ENCODE results near the gene PYHIN1. TPM values are rescaled to one million over a fixed set of nuclear protein-coding genes. Genes with fewer than 3 reads are reported as not detected.

The PYHIN1 gene
- total RNA-seq = 1 to 10 TPM in 1 of 2 donors, under 1 TPM in 1; 0.95 to 2.4 TPM
- under 1 TPM; 0.43 to 0.94 TPM for polyA plus RNA-seq
- long read RNA-seq, donor 1 = 0 reads
- long read RNA-seq, donor 2 = 0 reads
- long read RNA-seq, donor 3 = 0 reads
- long read RNA-seq, donor 4 = 0 reads
- long read RNA-seq, donor 5 = 0 reads

DNA sequence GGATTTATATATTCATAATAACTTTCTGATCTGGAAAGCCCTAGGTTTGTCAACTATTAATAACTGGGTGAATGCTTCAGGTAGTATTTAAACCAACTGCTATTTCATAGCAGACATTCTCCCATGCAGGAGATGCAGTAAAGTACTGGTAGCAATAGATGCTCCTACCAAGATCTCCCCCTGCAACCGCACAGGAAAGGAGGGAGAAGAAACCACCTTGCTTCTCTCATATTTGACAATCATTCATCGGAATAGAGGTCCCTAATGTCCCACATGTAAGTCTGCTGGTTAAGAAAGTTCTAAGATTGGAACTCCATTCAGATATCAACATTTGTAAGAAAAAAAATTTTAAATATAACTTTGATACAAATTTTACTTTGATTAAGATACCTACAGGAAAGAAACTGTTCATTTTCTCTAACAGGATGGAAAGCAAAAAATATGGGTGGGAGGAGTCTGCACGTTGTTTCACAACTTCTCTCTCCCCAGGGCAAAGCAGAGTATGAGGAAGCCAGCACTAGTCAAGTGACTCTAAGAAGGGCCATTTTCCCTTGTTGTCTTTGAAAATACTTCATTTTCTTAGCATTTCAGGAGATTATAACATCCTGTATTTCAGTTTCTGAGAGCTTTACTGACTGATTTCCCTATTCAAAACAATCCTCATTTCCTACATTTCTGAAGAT, at the start of gene PYHIN1:
Gene PYHIN1, plus strand, starts transcription at position 498 of the 683 bp plus-strand sequence. CDS start 5,359 bp downstream, outside the sequence.
- DNase-seq = no peak
- H3K27me3 ChIP-seq (ENCODE audit: control insufficient read depth in 3 of 3, insufficient read depth in 3 of 3, low read length in 2 of 3) = no peaks in the 10 kb centered on the region
- TF ChIP-seq, protein P1, sequence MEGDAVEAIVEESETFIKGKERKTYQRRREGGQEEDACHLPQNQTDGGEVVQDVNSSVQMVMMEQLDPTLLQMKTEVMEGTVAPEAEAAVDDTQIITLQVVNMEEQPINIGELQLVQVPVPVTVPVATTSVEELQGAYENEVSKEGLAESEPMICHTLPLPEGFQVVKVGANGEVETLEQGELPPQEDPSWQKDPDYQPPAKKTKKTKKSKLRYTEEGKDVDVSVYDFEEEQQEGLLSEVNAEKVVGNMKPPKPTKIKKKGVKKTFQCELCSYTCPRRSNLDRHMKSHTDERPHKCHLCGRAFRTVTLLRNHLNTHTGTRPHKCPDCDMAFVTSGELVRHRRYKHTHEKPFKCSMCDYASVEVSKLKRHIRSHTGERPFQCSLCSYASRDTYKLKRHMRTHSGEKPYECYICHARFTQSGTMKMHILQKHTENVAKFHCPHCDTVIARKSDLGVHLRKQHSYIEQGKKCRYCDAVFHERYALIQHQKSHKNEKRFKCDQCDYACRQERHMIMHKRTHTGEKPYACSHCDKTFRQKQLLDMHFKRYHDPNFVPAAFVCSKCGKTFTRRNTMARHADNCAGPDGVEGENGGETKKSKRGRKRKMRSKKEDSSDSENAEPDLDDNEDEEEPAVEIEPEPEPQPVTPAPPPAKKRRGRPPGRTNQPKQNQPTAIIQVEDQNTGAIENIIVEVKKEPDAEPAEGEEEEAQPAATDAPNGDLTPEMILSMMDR (IDR thresholded peaks at IDR 0.05; ENCODE audit: control extremely low read depth, extremely low read depth) = no peak
- H3K9ac ChIP-seq (ENCODE audit: insufficient read depth in 1 of 2, low read length in 2 of 2) = no peak within 1 kb of the TSS
- ATAC-seq (ENCODE audit: insufficient read depth, low FRiP score) = no peak
- 67 to 68% methylated on average over 3 of the region's 3 CpGs for WGBS, 2 donors
- no peak within 1 kb of the TSS for H3K4me3 ChIP-seq
- H3K36me3 ChIP-seq (ENCODE audit: control insufficient read depth in 4 of 4, insufficient read depth in 4 of 4, low read length in 4 of 4) = no peaks in the 10 kb centered on the region
- H3K4me1 ChIP-seq (ENCODE audit: control insufficient read depth in 5 of 5, insufficient read depth in 5 of 5, low read length in 5 of 5) = no peaks in the 10 kb centered on the region
- no peak within 1 kb of the TSS for H3K27ac ChIP-seq (ENCODE audit: low read depth in 1 of 2, low read length in 1 of 2)
- peaks cover 0 to 3% (median 0%) of the 10 kb centered on the region in 4 donors for H3K9me3 ChIP-seq (ENCODE audit: control insufficient read depth in 4 of 4, insufficient read depth in 3 of 4, low read length in 3 of 4)

DNA sequence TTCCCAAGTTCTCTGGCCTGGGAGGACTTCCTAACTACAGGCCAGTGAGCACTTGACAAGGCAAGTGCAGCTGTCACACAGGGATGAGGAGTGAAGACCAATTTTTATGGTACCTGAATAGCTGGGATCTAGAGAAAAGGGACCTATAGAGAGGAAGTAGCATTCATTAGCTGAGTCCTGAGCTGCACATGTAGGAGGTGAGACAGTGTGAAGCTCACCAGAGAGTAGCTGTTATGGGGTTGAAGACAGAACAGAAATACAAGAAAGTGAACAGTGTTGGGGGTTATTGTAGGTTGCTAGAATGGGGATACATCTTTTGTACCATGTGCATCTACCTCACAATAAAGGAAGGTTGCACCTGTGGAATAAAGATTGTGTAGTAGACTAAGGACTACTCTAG, 37.7 kb upstream of the PYHIN1 start:
- Histone ChIP-seq H3K9ac (ENCODE audit: insufficient read depth in 1 of 2, low read length in 2 of 2) (no peak overlapping the region), H3K4me1 (ENCODE audit: control insufficient read depth in 5 of 5, insufficient read depth in 5 of 5, low read length in 5 of 5) (no peaks in the 10 kb centered on the region), H3K9me3 (ENCODE audit: control insufficient read depth in 4 of 4, insufficient read depth in 3 of 4, low read length in 3 of 4) (no peaks in the 10 kb centered on the region), H3K4me3 (no peak overlapping the region), H3K27me3 (ENCODE audit: control insufficient read depth in 3 of 3, insufficient read depth in 3 of 3, low read length in 2 of 3) (no peaks in the 10 kb centered on the region), H3K27ac (ENCODE audit: low read depth in 1 of 2, low read length in 1 of 2) (no peak overlapping the region), H3K36me3 (ENCODE audit: control insufficient read depth in 4 of 4, insufficient read depth in 4 of 4, low read length in 4 of 4) (no peaks in the 10 kb centered on the region)
- TF ChIP-seq, protein P1 (IDR thresholded peaks at IDR 0.05; ENCODE audit: control extremely low read depth, extremely low read depth) = no peak
- no peak for DNase-seq
- no peak for ATAC-seq (ENCODE audit: insufficient read depth, low FRiP score)

DNA sequence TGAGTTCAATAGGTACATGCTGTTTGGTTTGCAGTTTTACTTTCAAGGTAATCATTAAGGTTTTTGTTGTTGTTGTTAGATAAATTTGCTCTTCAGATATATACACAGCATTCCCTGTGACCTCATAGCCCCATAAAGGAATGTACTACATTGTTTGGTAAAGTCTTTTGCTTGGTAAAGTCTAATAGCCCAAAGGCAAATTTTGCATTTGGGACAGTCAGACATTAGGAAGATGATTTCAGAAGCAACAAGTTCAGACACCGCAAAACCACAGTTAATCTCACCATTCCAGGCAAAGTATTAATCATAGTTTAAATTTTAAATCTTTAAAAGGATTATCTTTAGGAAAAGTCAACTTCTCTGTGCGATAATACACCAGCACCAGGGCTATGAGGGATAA, 32.6 kb upstream of the PYHIN1 start:
- Histone ChIP-seq H3K27me3 (ENCODE audit: control insufficient read depth in 3 of 3, insufficient read depth in 3 of 3, low read length in 2 of 3) (no peaks in the 10 kb centered on the region), H3K9ac (ENCODE audit: insufficient read depth in 1 of 2, low read length in 2 of 2) (no peak overlapping the region), H3K27ac (ENCODE audit: low read depth in 1 of 2, low read length in 1 of 2) (no peak overlapping the region), H3K36me3 (ENCODE audit: control insufficient read depth in 4 of 4, insufficient read depth in 4 of 4, low read length in 4 of 4) (no peaks in the 10 kb centered on the region), H3K4me1 (ENCODE audit: control insufficient read depth in 5 of 5, insufficient read depth in 5 of 5, low read length in 5 of 5) (no peaks in the 10 kb centered on the region), H3K9me3 (ENCODE audit: control insufficient read depth in 4 of 4, insufficient read depth in 3 of 4, low read length in 3 of 4) (no peaks in the 10 kb centered on the region), H3K4me3 (no peak overlapping the region)
- WGBS, 2 donors = 87% methylated on average over 2 of the region's 2 CpGs; no CpG with 5 or more reads in 1 of the 2 donors
- DNase-seq (no peak), ATAC-seq (ENCODE audit: insufficient read depth, low FRiP score) (no peak)
- TF ChIP-seq, protein P1 (IDR thresholded peaks at IDR 0.05; ENCODE audit: control extremely low read depth, extremely low read depth) = no peak

Data from lung (tissue), 16 donors.